Smooth muscle cell (in vitro differentiated cells): ENCODE results near the gene SLC16A12. TPM values are rescaled to one million over a fixed set of nuclear protein-coding genes. Genes with fewer than 3 reads are reported as not detected.
"Not testable (repeated sequence)": the region's sequence is repeated elsewhere in the genome, so short reads cannot be mapped to it uniquely, and the experiment has no call there.

Experiments used
- DNase-seq: peaks from one replicate; lab custom pipeline; 2025; ENCODE audit not compliant: unreplicated experiment; lab: John Stamatoyannopoulos, UW
- H2AFZ ChIP-seq: fragments of 200-600 bp; sonication (generic); 2 replicates; pipeline ENCODE4 v1.6.0; 2016; ENCODE audit warnings: antibody characterized with exemption, low read depth, mild to moderate bottlenecking
- H3F3A ChIP-seq: fragments of 200-600 bp; sonication (generic); 2 replicates; pipeline ENCODE4 v1.6.0; 2017; ENCODE audit warnings: antibody characterized with exemption, low read depth
- H3K27ac ChIP-seq: fragments of 200-600 bp; sonication (generic); 2 replicates; pipeline ENCODE4 v1.5.1; 2016; ENCODE audit warnings: low read depth, mild to moderate bottlenecking
- H3K27me3 ChIP-seq: fragments of 200-600 bp; sonication (generic); 2 replicates; pipeline ENCODE4 v1.6.1; 2016; ENCODE audit warnings: low read depth, mild to moderate bottlenecking
- H3K36me3 ChIP-seq: fragments of 200-600 bp; sonication (generic); 2 replicates; pipeline ENCODE4 v1.5.1; 2016; ENCODE audit warnings: low read depth
- H3K4me1 ChIP-seq: fragments of 200-600 bp; sonication (generic); 2 replicates; pipeline ENCODE4 v1.5.1; 2016; ENCODE audit warnings: low read depth
- H3K4me2 ChIP-seq: fragments of 200-600 bp; sonication (generic); 2 replicates; pipeline ENCODE4 v1.6.0; 2016; ENCODE audit warnings: mild to moderate bottlenecking
- H3K4me3 ChIP-seq: fragments of 200-600 bp; sonication (generic); 2 replicates; pipeline ENCODE4 v1.5.1; 2016; ENCODE audit warnings: mild to moderate bottlenecking
- H3K79me2 ChIP-seq: fragments of 200-600 bp; sonication (generic); 2 replicates; pipeline ENCODE4 v1.6.0; 2016; ENCODE audit warnings: low read depth, mild to moderate bottlenecking
- H3K9ac ChIP-seq: fragments of 200-600 bp; sonication (generic); 2 replicates; pipeline ENCODE4 v1.6.0; 2016; ENCODE audit warnings: low read depth
- H3K9me3 ChIP-seq: fragments of 200-600 bp; sonication (generic); replicated peaks from 2 replicates; pipeline ENCODE4 v1.5.1; 2016; ENCODE audit warnings: low read depth
- H4K20me1 ChIP-seq: fragments of 200-600 bp; sonication (generic); 2 replicates; pipeline ENCODE4 v1.6.0; 2016; ENCODE audit warnings: low read depth
- CTCF ChIP-seq: fragments of 200-600 bp; sonication (generic); IDR thresholded peaks from 2 replicates; pipeline ENCODE4 v1.5.1; 2017; ENCODE audit warnings: borderline replicate concordance, mild to moderate bottlenecking, antibody characterized with exemption; ENCODE audit not compliant: insufficient read depth, poor library complexity, severe bottlenecking
- WGBS: methylation state at CpG from one replicate; pipeline ENCODE4 v1.1.7; 2016; ENCODE audit warnings: low lambda C conversion rate; 5-methylcytosine and 5-hydroxymethylcytosine counted together
- polyA plus RNA-seq: library from polyadenylated mRNA; unstranded; fragments of >200 nt; fragmentation: Nextera tagmentation; extraction: Ambion mirVana; gene quantifications from 2 replicates; pipeline ENCODE4 v1.2.1, GENCODE V29; 2016
- total RNA-seq: library from RNA; depleted of rRNA; stranded (reverse); fragments of >200 nt; gene quantifications from 2 replicates; pipeline ENCODE4 v1.2.3, GENCODE V29; 2014

The SLC16A12 gene
- total and polyA plus RNA-seq, 2 experiments from 2014 or later, result not detected

- no peaks in the 10 kb centered on the region for H4K20me1 ChIP-seq
- H3K27ac ChIP-seq, result peak within 1 kb of the TSS; percentile 73
- DNase-seq, result peak; percentile 55
- no peaks in the 10 kb centered on the region for H3F3A ChIP-seq
- WGBS, result 2% methylated on average over 48 of the region's 48 CpGs
- no peaks in the 10 kb centered on the region for H3K27me3 ChIP-seq
- no peaks in the 10 kb centered on the region for H3K36me3 ChIP-seq
- peak within 1 kb of the TSS; percentile 92 for H3K9ac ChIP-seq
- no peaks in the 10 kb centered on the region for H3K79me2 ChIP-seq
- H3K4me1 ChIP-seq, result peaks cover 3% of the 10 kb centered on the region
- H2AFZ ChIP-seq, result peak within 1 kb of the TSS; percentile 96
- H3K4me3 ChIP-seq, result peak within 1 kb of the TSS; percentile 85
- no peaks in the 10 kb centered on the region for H3K9me3 ChIP-seq
- peak within 1 kb of the TSS; percentile 90 for H3K4me2 ChIP-seq
- no peak for TF ChIP-seq CTCF
Measured at GRCh38 chr10:89414146-89414878, 121.1 kb downstream of the SLC16A12 start, which contains the start of gene IFIT5. Gene IFIT5, plus strand, starts transcription at chr10:89414568. Its CDS starts 231 bp downstream, at chr10:89414799.

- WGBS, result 97% methylated on average over 7 of the region's 7 CpGs
- peak overlapping the region; percentile 90 for H3K4me2 ChIP-seq
- H2AFZ ChIP-seq, result no peak overlapping the region
Measured at GRCh38 chr10:89413398-89413912, 121.9 kb downstream of the SLC16A12 start.

GRCh38 chr10:89412276-89412675 is 123.1 kb downstream of the SLC16A12 start:
- H3K4me1 ChIP-seq, H3K27me3 ChIP-seq, H3F3A ChIP-seq, H3K9me3 ChIP-seq, H3K36me3 ChIP-seq, H3K9ac ChIP-seq, H2AFZ ChIP-seq, H3K79me2 ChIP-seq, H3K27ac ChIP-seq, H3K4me3 ChIP-seq, H4K20me1 ChIP-seq, DNase-seq, H3K4me2 ChIP-seq: not testable (repeated sequence)
- 82% methylated on average over 10 of the region's 10 CpGs for WGBS

More at GRCh38 chr10:89413398-89413912, 121.9 kb downstream of the SLC16A12 start:
- Histone ChIP-seq H3K36me3 (no peaks in the 10 kb centered on the region), H3K4me1 (peaks cover 3% of the 10 kb centered on the region), H4K20me1 (no peaks in the 10 kb centered on the region), H3F3A (no peaks in the 10 kb centered on the region), H3K4me3 (peak overlapping the region; percentile 85), H3K9ac (no peak overlapping the region), H3K27me3 (no peaks in the 10 kb centered on the region), H3K9me3 (no peaks in the 10 kb centered on the region), H3K27ac (no peak overlapping the region), H3K79me2 (no peaks in the 10 kb centered on the region)
- DNase-seq, result no peak
- TF ChIP-seq CTCF, result no peak

- H3K27me3 ChIP-seq, H3K9me3 ChIP-seq, H2AFZ ChIP-seq, H3K4me1 ChIP-seq, H4K20me1 ChIP-seq, H3K79me2 ChIP-seq, DNase-seq, H3K4me3 ChIP-seq, H3F3A ChIP-seq, H3K4me2 ChIP-seq, H3K36me3 ChIP-seq, H3K27ac ChIP-seq, H3K9ac ChIP-seq: not testable (repeated sequence)
- WGBS, result 90% methylated on average over 2 of the region's 2 CpGs
Measured at GRCh38 chr10:89411135-89411534, 124.3 kb downstream of the SLC16A12 start.

- not testable (repeated sequence) for H3K27ac ChIP-seq, DNase-seq, H3K36me3 ChIP-seq, H3F3A ChIP-seq, H3K4me1 ChIP-seq, H4K20me1 ChIP-seq, H3K27me3 ChIP-seq, H3K9ac ChIP-seq, H3K4me2 ChIP-seq, H3K9me3 ChIP-seq, H3K4me3 ChIP-seq, H2AFZ ChIP-seq, H3K79me2 ChIP-seq
- 92% methylated on average over 5 of the region's 5 CpGs for WGBS
Measured at GRCh38 chr10:89410551-89410950, 124.8 kb downstream of the SLC16A12 start.

- not testable (repeated sequence) for H4K20me1 ChIP-seq, H3K9ac ChIP-seq, H3K36me3 ChIP-seq, H3F3A ChIP-seq, H3K4me3 ChIP-seq, H2AFZ ChIP-seq, DNase-seq, H3K27ac ChIP-seq, H3K27me3 ChIP-seq, H3K4me1 ChIP-seq, H3K9me3 ChIP-seq, H3K79me2 ChIP-seq, H3K4me2 ChIP-seq
- WGBS, result 93% methylated on average over 5 of the region's 5 CpGs
Measured at GRCh38 chr10:89409282-89409681, 126.1 kb downstream of the SLC16A12 start.

GRCh38 chr10:89407792-89408191 is 127.6 kb downstream of the SLC16A12 start:
- not testable (repeated sequence) for H3K27me3 ChIP-seq, H3K4me3 ChIP-seq
- 98% methylated on average over 3 of the region's 3 CpGs for WGBS

More at GRCh38 chr10:89407792-89408191, 127.6 kb downstream of the SLC16A12 start:
- not testable (repeated sequence) for H2AFZ ChIP-seq, H3K9me3 ChIP-seq, H3K4me1 ChIP-seq, H3K79me2 ChIP-seq, H4K20me1 ChIP-seq, H3K9ac ChIP-seq, H3F3A ChIP-seq, H3K27ac ChIP-seq, DNase-seq, H3K4me2 ChIP-seq, H3K36me3 ChIP-seq
